OCI-LY7 (cell line): ENCODE results near the gene SLC31A1. TPM values are rescaled to one million over a fixed set of nuclear protein-coding genes. Genes with fewer than 3 reads are reported as not detected.

Source experiments
- BruUV-seq: library from RNA; stranded (reverse); fragments of 400-500 nt; replicated peaks from 2 replicates; lab custom pipeline; 2021; lab: Mats Ljungman, UMichigan
- CTCF ChIA-PET: fragments of 300-600 bp; sonication (Branson Sonifier 250); formaldehyde crosslinking; loops from one replicate; lab custom pipeline; 2022; ENCODE audit warnings: antibody characterized with exemption; ENCODE audit not compliant: unreplicated experiment; lab: Charles Lee
- POLR2A ChIA-PET: fragments of 300-600 bp; sonication (Branson Sonifier 250); formaldehyde crosslinking; loops from one replicate; lab custom pipeline; 2022; ENCODE audit warnings: antibody characterized with exemption; lab: Charles Lee
- DNase-seq: peaks from one replicate; pipeline ENCODE4 v3.0.0-alpha.2; 2015; ENCODE audit warnings: low spot score
- H2AFZ ChIP-seq: fragments of 200-600 bp; sonication (generic), shearing (Covaris generic); 2 replicates; pipeline ENCODE4 v1.6.1; 2014; ENCODE audit warnings: mild to moderate bottlenecking, antibody characterized with exemption, low read length, moderate library complexity
- H3K27ac ChIP-seq: fragments of 200-600 bp; sonication (generic); 2 replicates; pipeline ENCODE4 v1.5.1; 2014; ENCODE audit warnings: mixed run types, low read depth, mild to moderate bottlenecking, moderate library complexity, low read length, inconsistent platforms; ENCODE audit not compliant: poor library complexity, severe bottlenecking
- H3K36me3 ChIP-seq: fragments of 200-600 bp; sonication (generic); 2 replicates; pipeline ENCODE4 v1.6.1; 2014; ENCODE audit warnings: mild to moderate bottlenecking, antibody characterized with exemption, low read length, moderate library complexity, mixed read lengths; ENCODE audit not compliant: insufficient read depth
- H3K4me1 ChIP-seq: fragments of 200-600 bp; sonication (generic); 2 replicates; pipeline ENCODE4 v1.5.1; 2014; ENCODE audit warnings: mild to moderate bottlenecking, low read length; ENCODE audit not compliant: insufficient read depth, poor library complexity, severe bottlenecking
- H3K4me2 ChIP-seq: fragments of 200-600 bp; sonication (generic); 2 replicates; pipeline ENCODE4 v1.6.1; 2014; ENCODE audit warnings: mild to moderate bottlenecking, low read length
- H3K4me3 ChIP-seq: fragments of 200-600 bp; sonication (generic); 2 replicates; pipeline ENCODE4 v1.5.1; 2014; ENCODE audit warnings: mild to moderate bottlenecking, low read depth, low read length; ENCODE audit not compliant: poor library complexity, severe bottlenecking
- H3K79me2 ChIP-seq: fragments of 200-600 bp; sonication (generic); 2 replicates; pipeline ENCODE4 v1.6.1; 2016; ENCODE audit warnings: low read depth, mild to moderate bottlenecking, low read length, moderate library complexity, mixed read lengths; ENCODE audit not compliant: insufficient read depth
- H3K9me2 ChIP-seq: fragments of 200-600 bp; sonication (generic); 2 replicates; pipeline ENCODE4 v1.6.1; 2016; ENCODE audit warnings: mild to moderate bottlenecking, low read length, mixed read lengths; ENCODE audit not compliant: insufficient read depth
- H3K9me3 ChIP-seq: fragments of 200-600 bp; sonication (generic); 2 replicates; pipeline ENCODE4 v1.6.1; 2014; ENCODE audit warnings: mild to moderate bottlenecking, mixed run types, low read length, mixed read lengths
- H4K20me1 ChIP-seq: fragments of 200-600 bp; sonication (generic); 2 replicates; pipeline ENCODE4 v1.6.1; 2014; ENCODE audit warnings: mild to moderate bottlenecking, antibody characterized with exemption, low read length, moderate library complexity, mixed read lengths; ENCODE audit not compliant: insufficient read depth
- EZH2phosphoT487 ChIP-seq: fragments of 200-600 bp; sonication (generic); IDR thresholded peaks from 2 replicates; pipeline ENCODE4 v1.6.1; 2018; ENCODE audit warnings: low read depth, borderline replicate concordance, mild to moderate bottlenecking, mixed run types, antibody characterized with exemption, low read length, moderate library complexity, mixed read lengths
- intact Hi-C: fragments of 100-400 bp; cut with micrococcal nuclease; formaldehyde crosslinking; loops from one replicate; pipeline ENCODE4 v1.10.0; 2022; ENCODE audit not compliant: unreplicated experiment
- total RNA-seq, 2 experiments: library from RNA; depleted of rRNA in 1 of 2; stranded (reverse); fragments of >200 nt in 1 of 2; shearing (Covaris generic) in 1 of 2; gene quantifications; 2 replicates each; pipeline ENCODE4 v1.2.3, GENCODE V29; 2014 to 2022
- TF ChIP-seq, protein P1 (sequence below): fragments of 200-600 bp; sonication (generic); conservative IDR thresholded peaks from 2 replicates; pipeline ENCODE4 v1.5.1; 2014; ENCODE audit warnings: mild to moderate bottlenecking, antibody characterized with exemption, low read length, moderate library complexity, mixed read lengths

Gene SLC31A1
- total RNA-seq, 2 experiments from 2014 or later: 3.9 to 16.7 TPM

- no peak for DNase-seq
- TF ChIP-seq EZH2phosphoT487: no peak
- TF ChIP-seq, protein P1, sequence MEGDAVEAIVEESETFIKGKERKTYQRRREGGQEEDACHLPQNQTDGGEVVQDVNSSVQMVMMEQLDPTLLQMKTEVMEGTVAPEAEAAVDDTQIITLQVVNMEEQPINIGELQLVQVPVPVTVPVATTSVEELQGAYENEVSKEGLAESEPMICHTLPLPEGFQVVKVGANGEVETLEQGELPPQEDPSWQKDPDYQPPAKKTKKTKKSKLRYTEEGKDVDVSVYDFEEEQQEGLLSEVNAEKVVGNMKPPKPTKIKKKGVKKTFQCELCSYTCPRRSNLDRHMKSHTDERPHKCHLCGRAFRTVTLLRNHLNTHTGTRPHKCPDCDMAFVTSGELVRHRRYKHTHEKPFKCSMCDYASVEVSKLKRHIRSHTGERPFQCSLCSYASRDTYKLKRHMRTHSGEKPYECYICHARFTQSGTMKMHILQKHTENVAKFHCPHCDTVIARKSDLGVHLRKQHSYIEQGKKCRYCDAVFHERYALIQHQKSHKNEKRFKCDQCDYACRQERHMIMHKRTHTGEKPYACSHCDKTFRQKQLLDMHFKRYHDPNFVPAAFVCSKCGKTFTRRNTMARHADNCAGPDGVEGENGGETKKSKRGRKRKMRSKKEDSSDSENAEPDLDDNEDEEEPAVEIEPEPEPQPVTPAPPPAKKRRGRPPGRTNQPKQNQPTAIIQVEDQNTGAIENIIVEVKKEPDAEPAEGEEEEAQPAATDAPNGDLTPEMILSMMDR: no peak
- Histone ChIP-seq H3K4me3 (no peak overlapping the region), H4K20me1 (no peaks in the 10 kb centered on the region), H3K79me2 (no peaks in the 10 kb centered on the region), H2AFZ (no peak overlapping the region), H3K4me2 (no peak overlapping the region), H3K9me3 (no peaks in the 10 kb centered on the region), H3K27ac (no peak overlapping the region), H3K9me2 (no peaks in the 10 kb centered on the region), H3K36me3 (no peaks in the 10 kb centered on the region), H3K4me1 (no peaks in the 10 kb centered on the region)
- POLR2A ChIA-PET: interaction anchor here (0.6 to 1.0 kb wide), 2 partner anchors 23 to 75 kb away, joined by 3 to 4 read pairs; no protein-coding TSS in a partner anchor
- no TSS peak for BruUV-seq
- CTCF ChIA-PET: no interaction called here
- intact Hi-C loops: no loop called here
Observed at GRCh38 chr9:113238859-113239232, 17.5 kb downstream of the SLC31A1 start.

GRCh38 chr9:113241161-113241560 lies 19.8 kb downstream of the SLC31A1 start:
- POLR2A ChIA-PET: interaction anchor here (0.6 to 1.7 kb wide), 5 partner anchors 12 to 1438 kb away, joined by 3 to 4 read pairs (median 4); no protein-coding TSS in a partner anchor
- intact Hi-C loops: no loop called here
- TF ChIP-seq, protein P1: no peak
- TF ChIP-seq EZH2phosphoT487: no peak

GRCh38 chr9:113244556-113244955 lies 23.2 kb downstream of the SLC31A1 start:
- intact Hi-C loops: no loop called here
- DNase-seq: no peak
- TF ChIP-seq, protein P1: no peak
- TF ChIP-seq EZH2phosphoT487: no peak
- ChIA-PET POLR2A (interaction anchor here (1.2 to 2.1 kb wide), 2 partner anchors 10 to 12 kb away, joined by 4 to 7 read pairs; no protein-coding TSS in a partner anchor), CTCF (no interaction called here)
- no peaks in the 10 kb centered on the region for H4K20me1 ChIP-seq
- H3K27ac ChIP-seq: no peak overlapping the region
- peaks cover 19% of the 10 kb centered on the region for H3K4me1 ChIP-seq
- H2AFZ ChIP-seq: no peak overlapping the region
- no peaks in the 10 kb centered on the region for H3K36me3 ChIP-seq
- no peak overlapping the region for H3K4me2 ChIP-seq
- H3K9me3 ChIP-seq: no peaks in the 10 kb centered on the region
- BruUV-seq: no TSS peak
- H3K4me3 ChIP-seq: no peak overlapping the region
- no peaks in the 10 kb centered on the region for H3K79me2 ChIP-seq
- no peaks in the 10 kb centered on the region for H3K9me2 ChIP-seq

More at GRCh38 chr9:113241161-113241560, 19.8 kb downstream of the SLC31A1 start:
- no peaks in the 10 kb centered on the region for H4K20me1 ChIP-seq
- H3K79me2 ChIP-seq: no peaks in the 10 kb centered on the region
- no peak overlapping the region for H3K4me2 ChIP-seq
- no peaks in the 10 kb centered on the region for H3K9me3 ChIP-seq
- DNase-seq: no peak
- H2AFZ ChIP-seq: no peak overlapping the region
- no peak overlapping the region for H3K4me3 ChIP-seq
- CTCF ChIA-PET: no interaction called here
- no peaks in the 10 kb centered on the region for H3K36me3 ChIP-seq
- no peaks in the 10 kb centered on the region for H3K9me2 ChIP-seq
- no TSS peak for BruUV-seq
- H3K4me1 ChIP-seq: peaks cover 7% of the 10 kb centered on the region
- no peak overlapping the region for H3K27ac ChIP-seq
